HCT116 (cell line): Measurements from ENCODE around the gene TIE1. TPM values are rescaled to one million over a fixed set of nuclear protein-coding genes. Genes with fewer than 3 reads are reported as not detected.

Experiments used
- ATAC-seq: fragments of 200-7000 bp; cut with Tn5 transposase; 2 replicates; pipeline ENCODE4 v1.9.1; 2020; ENCODE audit warnings: mild to moderate bottlenecking, moderate library complexity
- BruUV-seq: library from RNA; stranded (reverse); fragments of 400-500 nt; replicated peaks from 2 replicates; lab custom pipeline; 2021; lab: Mats Ljungman, UMichigan
- CTCF ChIA-PET: fragments of 300-600 bp; sonication (Branson Sonifier 250); formaldehyde crosslinking; loops from one replicate; lab custom pipeline; 2021; ENCODE audit warnings: antibody characterized with exemption; lab: Charles Lee
- POLR2A ChIA-PET: fragments of 300-600, 350-600 bp; sonication (Branson Sonifier 250); formaldehyde crosslinking; loops from one replicate; lab custom pipeline; 2021; ENCODE audit warnings: antibody characterized with exemption; lab: Charles Lee
- RAD21 ChIA-PET, 2 experiments: fragments of 300-600 bp; sonication (Branson Sonifier 250); formaldehyde crosslinking; loops; one replicate each; lab custom pipeline; 2023; ENCODE audit warnings: low total read pairs in 2 of 2; ENCODE audit not compliant: uncharacterized antibody in 2 of 2, unreplicated experiment in 2 of 2, low non-redundant PET in 1 of 2; lab: Charles Lee
- DNase-seq: peaks from one replicate; pipeline ENCODE4 v3.0.0-alpha.2; 2010; ENCODE audit warnings: low read depth, low spot score
- H2AFZ ChIP-seq: fragments of 200-600 bp; shearing (Covaris generic), sonication (generic); 2 replicates; pipeline ENCODE4 v1.6.1; 2017; ENCODE audit warnings: low read depth, mixed run types, mixed read lengths, antibody characterized with exemption, low read length; ENCODE audit not compliant: poor library complexity, severe bottlenecking
- H3K27ac ChIP-seq: 2 replicates; pipeline ENCODE4 v1.5.1; 2012; ENCODE audit warnings: low read depth, low read length
- H3K27me3 ChIP-seq: fragments of 200-600 bp; sonication (generic); 2 replicates; pipeline ENCODE4 v1.6.1; 2016; ENCODE audit warnings: mixed run types, low read length, mixed read lengths; ENCODE audit not compliant: insufficient read depth
- H3K36me3 ChIP-seq, 2 experiments: fragments of 200-500 bp in 1 of 2; fragments of 200-600 bp in 1 of 2; sonication (Bioruptor generic) in 1 of 2; sonication (generic) in 1 of 2; 2 replicates each; pipeline versions ENCODE4 v1.5.1 to v1.6.1; 2014 to 2016; ENCODE audit warnings: low read length in 2 of 2, inconsistent platforms in 1 of 2, mixed read lengths in 1 of 2, mixed run types in 1 of 2; ENCODE audit not compliant: insufficient read depth in 2 of 2, control insufficient read depth in 1 of 2
- H3K4me1 ChIP-seq, 2 experiments: fragments of 200-600 bp in 1 of 2; sonication (generic) in 1 of 2; 2 replicates each; pipeline versions ENCODE4 v1.5.1 to v1.6.1; 2012 to 2017; ENCODE audit warnings: low read length in 2 of 2, inconsistent platforms in 1 of 2, mild to moderate bottlenecking in 1 of 2, mixed read lengths in 1 of 2, mixed run types in 1 of 2, moderate library complexity in 1 of 2; ENCODE audit not compliant: insufficient read depth in 2 of 2, control insufficient read depth in 1 of 2
- H3K4me2 ChIP-seq: fragments of 200-600 bp; sonication (generic); 2 replicates; pipeline ENCODE4 v1.6.1; 2017; ENCODE audit warnings: mixed run types, low read length, mixed read lengths
- H3K4me3 ChIP-seq, 2 experiments: fragments of 200-600 bp in 1 of 2; sonication (generic) in 1 of 2; replicated peaks in 1 of 2; 2 replicates each; pipeline ENCODE4 v1.5.1; 2011 to 2016; ENCODE audit warnings: low read length in 2 of 2, control low read depth in 1 of 2, low read depth in 1 of 2, mild to moderate bottlenecking in 1 of 2, mixed read lengths in 1 of 2, mixed run types in 1 of 2
- H3K79me2 ChIP-seq: fragments of 200-600 bp; sonication (generic); 2 replicates; pipeline ENCODE4 v1.6.1; 2017; ENCODE audit warnings: mild to moderate bottlenecking, mixed run types, low read length, moderate library complexity, mixed read lengths; ENCODE audit not compliant: insufficient read depth
- H3K9ac ChIP-seq: fragments of 200-600 bp; sonication (generic); 2 replicates; pipeline ENCODE4 v1.6.1; 2016; ENCODE audit warnings: low read length, mixed read lengths
- H3K9me2 ChIP-seq: fragments of 200-600 bp; sonication (generic), shearing (Covaris generic); 2 replicates; pipeline ENCODE4 v1.6.1; 2017; ENCODE audit warnings: mixed run types, mild to moderate bottlenecking, moderate library complexity; ENCODE audit not compliant: insufficient read depth
- H3K9me3 ChIP-seq, 2 experiments: fragments of 200-500 bp in 1 of 2; fragments of 200-600 bp in 1 of 2; sonication (Bioruptor generic) in 1 of 2; sonication (generic) in 1 of 2; 2 replicates each; pipeline ENCODE4 v1.6.1; 2014 to 2017; ENCODE audit warnings: low read length in 2 of 2, mixed read lengths in 2 of 2, inconsistent platforms in 1 of 2, low read depth in 1 of 2, mild to moderate bottlenecking in 1 of 2, mixed run types in 1 of 2, moderate library complexity in 1 of 2; ENCODE audit not compliant: control insufficient read depth in 1 of 2, insufficient read depth in 1 of 2
- H4K20me1 ChIP-seq: fragments of 200-600 bp; sonication (generic), shearing (Covaris generic); 2 replicates; pipeline ENCODE4 v1.6.1; 2017; ENCODE audit warnings: mixed run types, mild to moderate bottlenecking, moderate library complexity; ENCODE audit not compliant: insufficient read depth
- CBX3 ChIP-seq: IDR thresholded peaks from 2 replicates; pipeline ENCODE4 v1.6.1; 2012; ENCODE audit warnings: low read depth
- CEBPB ChIP-seq: IDR thresholded peaks from 2 replicates; pipeline ENCODE4 v1.6.1; 2012; ENCODE audit warnings: low read depth
- EGR1 ChIP-seq: IDR thresholded peaks from 2 replicates; pipeline ENCODE4 v1.6.1; 2012; ENCODE audit warnings: low read depth
- EZH2 ChIP-seq: fragments of 200-600 bp; sonication (generic); IDR thresholded peaks from 2 replicates; pipeline ENCODE4 v1.6.1; 2017; ENCODE audit warnings: antibody characterized with exemption, mixed run types
- FOSL1 ChIP-seq: IDR thresholded peaks from 2 replicates; pipeline ENCODE4 v1.6.1; 2012; ENCODE audit warnings: low read depth
- JUND ChIP-seq: IDR thresholded peaks from 2 replicates; pipeline ENCODE4 v1.6.1; 2012
- POLR2A ChIP-seq: IDR thresholded peaks from 2 replicates; pipeline ENCODE4 v1.7.0; 2011; ENCODE audit warnings: borderline replicate concordance; ENCODE audit not compliant: insufficient read depth, insufficient read length; ENCODE audit errors: extremely low read depth
- RAD21 ChIP-seq: IDR thresholded peaks from 2 replicates; pipeline ENCODE4 v1.6.1; 2012; ENCODE audit warnings: low read depth, mild to moderate bottlenecking
- SIN3A ChIP-seq: IDR thresholded peaks from 2 replicates; pipeline ENCODE4 v1.6.1; 2012; ENCODE audit warnings: low read depth
- SP1 ChIP-seq: IDR thresholded peaks from 2 replicates; pipeline ENCODE4 v1.6.1; 2012; ENCODE audit warnings: low read depth
- TCF7L2 ChIP-seq: IDR thresholded peaks from 2 replicates; pipeline ENCODE4 v1.7.0; 2011; ENCODE audit warnings: borderline replicate concordance, inconsistent platforms; ENCODE audit not compliant: insufficient read depth, insufficient read length; ENCODE audit errors: extremely low read depth
- YY1 ChIP-seq: IDR thresholded peaks from 2 replicates; pipeline ENCODE4 v1.6.1; 2011; ENCODE audit warnings: low read length, low read depth, moderate library complexity, mild to moderate bottlenecking; ENCODE audit not compliant: insufficient replicate concordance; ENCODE audit errors: extremely low read depth
- ZBTB33 ChIP-seq: IDR thresholded peaks from 2 replicates; pipeline ENCODE4 v1.6.1; 2011; ENCODE audit warnings: mild to moderate bottlenecking, low read length, moderate library complexity; ENCODE audit not compliant: insufficient replicate concordance; ENCODE audit errors: extremely low read depth
- ZFX ChIP-seq: fragments of 450-650 bp; IDR thresholded peaks from 2 replicates; pipeline ENCODE4 v1.6.1; 2017
- ZNF274 ChIP-seq: fragments of 200-500 bp; sonication (Bioruptor generic); IDR thresholded peaks from 2 replicates; pipeline ENCODE4 v1.6.1; 2014; ENCODE audit warnings: mild to moderate bottlenecking, low read depth, low read length, inconsistent platforms
- intact Hi-C: fragments of 100-400 bp; cut with micrococcal nuclease; formaldehyde crosslinking; loops from 2 replicates; pipeline ENCODE4 v1.10.0; 2022
- total RNA-seq: library from RNA; stranded (reverse); gene quantifications from one replicate; pipeline ENCODE4 v1.2.1, GENCODE V29; 2021; ENCODE audit not compliant: unreplicated experiment
- TF ChIP-seq, protein P1 (sequence below), 3 experiments: fragments of 200-600 bp in 1 of 3; sonication (generic) in 1 of 3; IDR thresholded peaks in 2 of 3; conservative IDR thresholded peaks in 1 of 3; 2 replicates each; pipeline ENCODE4 v1.5.1; 2012 to 2017; ENCODE audit warnings: low read depth in 2 of 3, low read length in 2 of 3, antibody characterized with exemption in 1 of 3, borderline replicate concordance in 1 of 3, control low read depth in 1 of 3, mild to moderate bottlenecking in 1 of 3, mixed read lengths in 1 of 3, mixed run types in 1 of 3, moderate library complexity in 1 of 3; ENCODE audit not compliant: insufficient read depth in 1 of 3
- TF ChIP-seq, protein P2 (sequence below): IDR thresholded peaks from 2 replicates; pipeline ENCODE4 v1.6.1; 2012
- TF ChIP-seq, protein P3 (sequence below): IDR thresholded peaks from 2 replicates; pipeline ENCODE4 v1.6.1; 2012
- TF ChIP-seq, protein P4 (sequence below): IDR thresholded peaks from 2 replicates; pipeline ENCODE4 v1.6.1; 2012; ENCODE audit warnings: low read depth

Gene TIE1
- total RNA-seq, 1 experiment from 2014 or later = not detected

DNA sequence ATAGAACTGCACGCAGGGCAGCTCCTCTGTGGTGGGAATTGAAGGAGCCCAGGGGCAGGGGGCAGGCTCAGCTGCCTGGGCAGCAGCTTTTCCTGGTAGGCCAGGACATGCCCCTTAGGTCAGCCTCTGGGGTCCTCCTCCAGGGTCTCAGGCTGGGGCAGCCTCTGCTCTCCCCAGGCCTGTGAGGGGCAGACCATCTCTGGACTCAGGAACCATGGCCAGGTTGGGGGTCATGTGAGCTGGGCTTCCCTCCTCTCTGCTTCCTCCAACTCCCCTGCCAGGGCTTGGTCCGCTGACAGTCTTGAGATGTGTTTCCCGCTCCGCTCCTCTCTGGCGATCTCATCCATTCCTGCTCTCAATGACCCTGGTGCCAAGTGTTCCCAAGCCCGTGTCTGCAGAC lies 21.1 kb upstream of the TIE1 start:
- Histone ChIP-seq H3K4me2 (no peak overlapping the region), H3K27me3 (no peaks in the 10 kb centered on the region), H2AFZ (no peak overlapping the region), H3K9me3 (no peaks in the 10 kb centered on the region), H3K79me2 (no peaks in the 10 kb centered on the region), H3K4me1 (peaks cover 4 to 9% of the 10 kb centered on the region in 2 experiments; a peak in 3 of 4 replicates), H3K4me3 (no peak overlapping the region), H3K9me2 (no peaks in the 10 kb centered on the region), H3K27ac (no peak overlapping the region), H4K20me1 (no peaks in the 10 kb centered on the region), H3K36me3 (0 out of 4 replicates have a peak, but pooled peaks cover 0 to 2% of the 10 kb centered on the region in 2 experiments), H3K9ac (no peak overlapping the region)
- CTCF ChIA-PET = no interaction called here
- ATAC-seq (no peak), DNase-seq (no peak)
- BruUV-seq = no TSS peak
- POLR2A ChIA-PET = no interaction called here
- intact Hi-C loops = no loop called here
- RAD21 ChIA-PET = no interaction called here
- TF ChIP-seq FOSL1 (no peak), POLR2A (no peak), JUND (no peak), YY1 (no peak), ZFX (no peak), SP1 (no peak), CEBPB (no peak), EGR1 (no peak), ZBTB33 (no peak), TCF7L2 (no peak), ZNF274 (no peak), SIN3A (no peak), RAD21 (no peak), CBX3 (no peak), EZH2 (no peak)
- TF ChIP-seq, protein P1, sequence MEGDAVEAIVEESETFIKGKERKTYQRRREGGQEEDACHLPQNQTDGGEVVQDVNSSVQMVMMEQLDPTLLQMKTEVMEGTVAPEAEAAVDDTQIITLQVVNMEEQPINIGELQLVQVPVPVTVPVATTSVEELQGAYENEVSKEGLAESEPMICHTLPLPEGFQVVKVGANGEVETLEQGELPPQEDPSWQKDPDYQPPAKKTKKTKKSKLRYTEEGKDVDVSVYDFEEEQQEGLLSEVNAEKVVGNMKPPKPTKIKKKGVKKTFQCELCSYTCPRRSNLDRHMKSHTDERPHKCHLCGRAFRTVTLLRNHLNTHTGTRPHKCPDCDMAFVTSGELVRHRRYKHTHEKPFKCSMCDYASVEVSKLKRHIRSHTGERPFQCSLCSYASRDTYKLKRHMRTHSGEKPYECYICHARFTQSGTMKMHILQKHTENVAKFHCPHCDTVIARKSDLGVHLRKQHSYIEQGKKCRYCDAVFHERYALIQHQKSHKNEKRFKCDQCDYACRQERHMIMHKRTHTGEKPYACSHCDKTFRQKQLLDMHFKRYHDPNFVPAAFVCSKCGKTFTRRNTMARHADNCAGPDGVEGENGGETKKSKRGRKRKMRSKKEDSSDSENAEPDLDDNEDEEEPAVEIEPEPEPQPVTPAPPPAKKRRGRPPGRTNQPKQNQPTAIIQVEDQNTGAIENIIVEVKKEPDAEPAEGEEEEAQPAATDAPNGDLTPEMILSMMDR (IDR thresholded peaks at IDR 0.05 in 2 of 3, conservative IDR thresholded peaks at IDR 0.05 in 1 of 3; ENCODE audit: borderline replicate concordance in 1 of 3, insufficient read depth in 1 of 3, low read depth in 2 of 3, low read length in 2 of 3) = no peak
- TF ChIP-seq, protein P2, sequence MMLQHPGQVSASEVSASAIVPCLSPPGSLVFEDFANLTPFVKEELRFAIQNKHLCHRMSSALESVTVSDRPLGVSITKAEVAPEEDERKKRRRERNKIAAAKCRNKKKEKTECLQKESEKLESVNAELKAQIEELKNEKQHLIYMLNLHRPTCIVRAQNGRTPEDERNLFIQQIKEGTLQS = no peak
- TF ChIP-seq, protein P3, sequence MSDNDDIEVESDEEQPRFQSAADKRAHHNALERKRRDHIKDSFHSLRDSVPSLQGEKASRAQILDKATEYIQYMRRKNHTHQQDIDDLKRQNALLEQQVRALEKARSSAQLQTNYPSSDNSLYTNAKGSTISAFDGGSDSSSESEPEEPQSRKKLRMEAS = no peak
- TF ChIP-seq, protein P4, sequence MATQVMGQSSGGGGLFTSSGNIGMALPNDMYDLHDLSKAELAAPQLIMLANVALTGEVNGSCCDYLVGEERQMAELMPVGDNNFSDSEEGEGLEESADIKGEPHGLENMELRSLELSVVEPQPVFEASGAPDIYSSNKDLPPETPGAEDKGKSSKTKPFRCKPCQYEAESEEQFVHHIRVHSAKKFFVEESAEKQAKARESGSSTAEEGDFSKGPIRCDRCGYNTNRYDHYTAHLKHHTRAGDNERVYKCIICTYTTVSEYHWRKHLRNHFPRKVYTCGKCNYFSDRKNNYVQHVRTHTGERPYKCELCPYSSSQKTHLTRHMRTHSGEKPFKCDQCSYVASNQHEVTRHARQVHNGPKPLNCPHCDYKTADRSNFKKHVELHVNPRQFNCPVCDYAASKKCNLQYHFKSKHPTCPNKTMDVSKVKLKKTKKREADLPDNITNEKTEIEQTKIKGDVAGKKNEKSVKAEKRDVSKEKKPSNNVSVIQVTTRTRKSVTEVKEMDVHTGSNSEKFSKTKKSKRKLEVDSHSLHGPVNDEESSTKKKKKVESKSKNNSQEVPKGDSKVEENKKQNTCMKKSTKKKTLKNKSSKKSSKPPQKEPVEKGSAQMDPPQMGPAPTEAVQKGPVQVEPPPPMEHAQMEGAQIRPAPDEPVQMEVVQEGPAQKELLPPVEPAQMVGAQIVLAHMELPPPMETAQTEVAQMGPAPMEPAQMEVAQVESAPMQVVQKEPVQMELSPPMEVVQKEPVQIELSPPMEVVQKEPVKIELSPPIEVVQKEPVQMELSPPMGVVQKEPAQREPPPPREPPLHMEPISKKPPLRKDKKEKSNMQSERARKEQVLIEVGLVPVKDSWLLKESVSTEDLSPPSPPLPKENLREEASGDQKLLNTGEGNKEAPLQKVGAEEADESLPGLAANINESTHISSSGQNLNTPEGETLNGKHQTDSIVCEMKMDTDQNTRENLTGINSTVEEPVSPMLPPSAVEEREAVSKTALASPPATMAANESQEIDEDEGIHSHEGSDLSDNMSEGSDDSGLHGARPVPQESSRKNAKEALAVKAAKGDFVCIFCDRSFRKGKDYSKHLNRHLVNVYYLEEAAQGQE = no peak
